ENCODE measurements around the gene PAPPA.

Gene PAPPA

GRCh38 chr9:116271991-116272390 is 118.4 kb downstream of the PAPPA start:
- in situ Hi-C loops (cut with MboI; ENCODE audit: low sequenced_read_pairs): no loop called here

- in situ Hi-C loops (cut with MboI; ENCODE audit: low sequenced_read_pairs): no loop called here
Observed at GRCh38 chr9:116274293-116274692, 120.7 kb downstream of the PAPPA start.

- in situ Hi-C loops (cut with MboI; ENCODE audit: low sequenced_read_pairs): no loop called here
Observed at GRCh38 chr9:116275418-116276195, 122.0 kb downstream of the PAPPA start.

- in situ Hi-C loops (cut with MboI; ENCODE audit: low sequenced_read_pairs): no loop called here
Observed at GRCh38 chr9:116276196-116276493, 122.6 kb downstream of the PAPPA start.

GRCh38 chr9:116276651-116277121 is 123.1 kb downstream of the PAPPA start:
- in situ Hi-C loops (cut with MboI; ENCODE audit: low sequenced_read_pairs): no loop called here

- in situ Hi-C loops (cut with MboI; ENCODE audit: low sequenced_read_pairs): no loop called here
Observed at GRCh38 chr9:116278326-116278725, 124.7 kb downstream of the PAPPA start.

- in situ Hi-C loops (cut with MboI; ENCODE audit: low sequenced_read_pairs): no loop called here
Observed at GRCh38 chr9:116279230-116279629, 125.6 kb downstream of the PAPPA start.

GRCh38 chr9:116280529-116280928 is 126.9 kb downstream of the PAPPA start:
- in situ Hi-C loops (cut with MboI; ENCODE audit: low sequenced_read_pairs): no loop called here

- in situ Hi-C loops (cut with MboI; ENCODE audit: low sequenced_read_pairs): no loop called here
Observed at GRCh38 chr9:116282597-116282996, 129.0 kb downstream of the PAPPA start.

GRCh38 chr9:116284518-116284917 is 130.9 kb downstream of the PAPPA start:
- in situ Hi-C loops (cut with MboI; ENCODE audit: low sequenced_read_pairs): no loop called here

- in situ Hi-C loops (cut with MboI; ENCODE audit: low sequenced_read_pairs): no loop called here
Observed at GRCh38 chr9:116285320-116285719, 131.7 kb downstream of the PAPPA start.

- in situ Hi-C loops (cut with MboI; ENCODE audit: low sequenced_read_pairs): no loop called here
Observed at GRCh38 chr9:116286297-116286696, 132.7 kb downstream of the PAPPA start.

- in situ Hi-C loops (cut with MboI; ENCODE audit: low sequenced_read_pairs): no loop called here
Observed at GRCh38 chr9:116287721-116288120, 134.1 kb downstream of the PAPPA start.

- in situ Hi-C loops (cut with MboI; ENCODE audit: low sequenced_read_pairs): no loop called here
Observed at GRCh38 chr9:116288658-116289057, 135.1 kb downstream of the PAPPA start.

GRCh38 chr9:116297346-116297745 is 143.8 kb downstream of the PAPPA start:
- in situ Hi-C loops (cut with MboI; ENCODE audit: low sequenced_read_pairs): no loop called here

GRCh38 chr9:116298249-116298648 is 144.7 kb downstream of the PAPPA start:
- in situ Hi-C loops (cut with MboI; ENCODE audit: low sequenced_read_pairs): no loop called here

- in situ Hi-C loops (cut with MboI; ENCODE audit: low sequenced_read_pairs): no loop called here
Observed at GRCh38 chr9:116298878-116299391, 145.3 kb downstream of the PAPPA start.

- in situ Hi-C loops (cut with MboI; ENCODE audit: low sequenced_read_pairs): no loop called here
Observed at GRCh38 chr9:116300360-116300870, 146.8 kb downstream of the PAPPA start.

GRCh38 chr9:116303270-116303669 is 149.7 kb downstream of the PAPPA start:
- in situ Hi-C loops (cut with MboI; ENCODE audit: low sequenced_read_pairs): no loop called here

GRCh38 chr9:116303886-116304538 is 150.4 kb downstream of the PAPPA start:
- in situ Hi-C loops (cut with MboI; ENCODE audit: low sequenced_read_pairs): no loop called here

GRCh38 chr9:116304761-116305160 is 151.2 kb downstream of the PAPPA start:
- in situ Hi-C loops (cut with MboI; ENCODE audit: low sequenced_read_pairs): no loop called here

GRCh38 chr9:116308076-116308475 is 154.5 kb downstream of the PAPPA start:
- in situ Hi-C loops (cut with MboI; ENCODE audit: low sequenced_read_pairs): no loop called here

All from HL-60/S4 treated with phorbol 12-myristate 13-acetate at 8.2 ng/mL for 4 days and 3 days (cell line).